SK-N-SH (cell line): ENCODE measurements around the gene MIGA2. TPM values are rescaled to one million over a fixed set of nuclear protein-coding genes. Genes with fewer than 3 reads are reported as not detected.

Experiments
- CTCF ChIA-PET: fragments of 300-600, 350-600 bp; formaldehyde crosslinking; extraction: SDS; loops from one replicate; lab custom pipeline; 2021; lab: Yijun Ruan, JAX
- POLR2A ChIA-PET: fragments of 350-600 bp; sonication (Branson Sonifier 250); formaldehyde crosslinking; extraction: SDS; loops from one replicate; lab custom pipeline; 2020; ENCODE audit warnings: antibody characterized with exemption, inconsistent platforms; lab: Yijun Ruan, JAX
- DNase-seq: peaks from one replicate; pipeline ENCODE4 v3.0.0; 2012
- H2AFZ ChIP-seq: fragments of 200-600 bp; sonication (generic); 2 replicates; pipeline ENCODE4 v1.8.1; 2016; ENCODE audit warnings: antibody characterized with exemption, mild to moderate bottlenecking, low read depth
- H3F3A ChIP-seq: fragments of 200-600 bp; sonication (generic); replicated peaks from 2 replicates; pipeline ENCODE3; 2016; ENCODE audit warnings: antibody characterized with exemption, mild to moderate bottlenecking; ENCODE audit not compliant: insufficient read depth
- H3K27ac ChIP-seq, 2 experiments: fragments of 200-500 bp in 1 of 2; fragments of 200-600 bp in 1 of 2; sonication (Bioruptor generic) in 1 of 2; sonication (generic), shearing (Covaris generic) in 1 of 2; 2 replicates each; pipeline versions ENCODE4 v1.5.1 to v1.6.1; 2014 to 2016; ENCODE audit warnings: low read depth in 2 of 2, inconsistent platforms in 1 of 2, low read length in 1 of 2, mild to moderate bottlenecking in 1 of 2, mixed read lengths in 1 of 2
- H3K27me3 ChIP-seq: fragments of 200-600 bp; sonication (generic), shearing (Covaris generic); 2 replicates; pipeline ENCODE4 v1.6.1; 2016; ENCODE audit warnings: mixed run types; ENCODE audit not compliant: insufficient read depth
- H3K36me3 ChIP-seq, 2 experiments: fragments of 200-500 bp in 1 of 2; fragments of 200-600 bp in 1 of 2; sonication (Bioruptor generic) in 1 of 2; sonication (generic) in 1 of 2; replicated peaks in 1 of 2; 2 replicates each; pipeline versions ENCODE3 to v1.5.1; 2014 to 2016; ENCODE audit warnings: low read length in 1 of 2, mild to moderate bottlenecking in 1 of 2; ENCODE audit not compliant: insufficient read depth in 2 of 2, control insufficient read depth in 1 of 2
- H3K4me1 ChIP-seq, 2 experiments: fragments of 200-500 bp in 1 of 2; fragments of 200-600 bp in 1 of 2; sonication (Bioruptor generic) in 1 of 2; sonication (generic), shearing (Covaris generic) in 1 of 2; 2 replicates each; pipeline versions ENCODE4 v1.5.1 to v1.6.1; 2014 to 2016; ENCODE audit warnings: low read depth in 1 of 2, low read length in 1 of 2, mixed run types in 1 of 2; ENCODE audit not compliant: insufficient read depth in 2 of 2, control insufficient read depth in 1 of 2
- H3K4me2 ChIP-seq: fragments of 200-600 bp; sonication (generic), shearing (Covaris generic); 2 replicates; pipeline ENCODE4 v1.6.1; 2017; ENCODE audit warnings: mixed run types
- H3K4me3 ChIP-seq, 2 experiments: fragments of 200-500 bp in 1 of 2; fragments of 200-600 bp in 1 of 2; sonication (Bioruptor generic) in 1 of 2; sonication (generic), shearing (Covaris generic) in 1 of 2; 2 replicates each; pipeline versions ENCODE4 v1.5.1 to v1.8.1; 2014 to 2016; ENCODE audit warnings: low read depth in 2 of 2, inconsistent platforms in 1 of 2, low read length in 1 of 2, mild to moderate bottlenecking in 1 of 2, mixed read lengths in 1 of 2, moderate library complexity in 1 of 2
- H3K79me2 ChIP-seq: fragments of 200-600 bp; sonication (generic); 2 replicates; pipeline ENCODE4 v1.8.1; 2017; ENCODE audit warnings: mild to moderate bottlenecking; ENCODE audit not compliant: insufficient read depth
- H3K9ac ChIP-seq: fragments of 200-600 bp; sonication (generic); 2 replicates; pipeline ENCODE4 v1.6.1; 2017; ENCODE audit warnings: mixed run types
- H3K9me2 ChIP-seq: fragments of 200-600 bp; sonication (generic); 2 replicates; pipeline ENCODE4 v1.6.1; 2017; ENCODE audit warnings: mixed run types
- H3K9me3 ChIP-seq: fragments of 200-600 bp; sonication (generic); 2 replicates; pipeline ENCODE4 v1.6.1; 2017; ENCODE audit warnings: mixed run types, mild to moderate bottlenecking, moderate library complexity
- H4K20me1 ChIP-seq: fragments of 200-600 bp; sonication (generic); 2 replicates; pipeline ENCODE4 v1.6.1; 2017; ENCODE audit warnings: mild to moderate bottlenecking, mixed run types; ENCODE audit not compliant: insufficient read depth
- ELF1 ChIP-seq: IDR thresholded peaks from 2 replicates; pipeline ENCODE4 v1.4.0; 2012
- EZH2phosphoT487 ChIP-seq: fragments of 200-600 bp; sonication (generic); IDR thresholded peaks from 2 replicates; pipeline ENCODE4 v1.6.1; 2017; ENCODE audit warnings: low read depth, mixed run types, mild to moderate bottlenecking, antibody characterized with exemption, moderate library complexity, borderline replicate concordance
- FOSL2 ChIP-seq: IDR thresholded peaks from 2 replicates; pipeline ENCODE4 v1.4.0; 2012; ENCODE audit warnings: low read depth, mild to moderate bottlenecking, moderate library complexity, borderline replicate concordance
- FOXJ3 ChIP-seq: sonication (generic); formaldehyde crosslinking; IDR thresholded peaks from 2 replicates; pipeline ENCODE4 v1.5.1; 2020; ENCODE audit warnings: mild to moderate bottlenecking, missing genetic modification reagents
- GATA2 ChIP-seq: sonication (generic); formaldehyde crosslinking; IDR thresholded peaks from 2 replicates; pipeline ENCODE4 v1.5.0; 2020; ENCODE audit warnings: mild to moderate bottlenecking, missing genetic modification reagents
- MEF2A ChIP-seq: IDR thresholded peaks from 2 replicates; pipeline ENCODE4 v1.4.0; 2012; ENCODE audit warnings: low read depth, borderline replicate concordance
- POLR2AphosphoS5 ChIP-seq: IDR thresholded peaks from 2 replicates; pipeline ENCODE4 v1.6.1; 2012; ENCODE audit warnings: low read depth, low read length
- RAD21 ChIP-seq: IDR thresholded peaks from 2 replicates; pipeline ENCODE4 v1.6.1; 2012; ENCODE audit warnings: mild to moderate bottlenecking, low read length
- RCOR1 ChIP-seq: fragments of 150-350 bp; IDR thresholded peaks from 2 replicates; pipeline ENCODE4 v1.6.1; 2017; ENCODE audit warnings: antibody characterized with exemption, low read length
- RFX5 ChIP-seq: IDR thresholded peaks from 2 replicates; pipeline ENCODE4 v1.6.1; 2012; ENCODE audit warnings: mild to moderate bottlenecking, improper control_type of control experiment, low read length
- SIN3A ChIP-seq: IDR thresholded peaks from 2 replicates; pipeline ENCODE4 v1.6.1; 2012; ENCODE audit warnings: low read depth, mild to moderate bottlenecking, low read length, moderate library complexity, borderline replicate concordance
- TAF1 ChIP-seq: IDR thresholded peaks from 2 replicates; pipeline ENCODE4 v1.6.1; 2012; ENCODE audit warnings: low read depth, mild to moderate bottlenecking, low read length, moderate library complexity, borderline replicate concordance
- TEAD4 ChIP-seq: IDR thresholded peaks from 2 replicates; pipeline ENCODE4 v1.4.0; 2012; ENCODE audit warnings: mild to moderate bottlenecking, borderline replicate concordance; ENCODE audit not compliant: insufficient read depth
- YY1 ChIP-seq: IDR thresholded peaks from 2 replicates; pipeline ENCODE4 v1.4.0; 2012; ENCODE audit warnings: low read depth, mild to moderate bottlenecking
- WGBS: methylation state at CpG from one replicate; pipeline ENCODE4 v1.1.6; 2017; ENCODE audit warnings: low lambda C conversion rate; 5-methylcytosine and 5-hydroxymethylcytosine counted together
- polyA plus RNA-seq, 3 experiments: library from polyadenylated mRNA; depleted of rRNA; stranded (reverse); fragments of >200 nt; gene quantifications; 2 replicates each; pipeline ENCODE4 v1.2.3, GENCODE V29; 2012
- TF ChIP-seq, protein P1 (sequence below): IDR thresholded peaks from 2 replicates; pipeline ENCODE4 v1.4.0; 2012; ENCODE audit warnings: low read depth, borderline replicate concordance
- TF ChIP-seq, protein P2 (sequence below): IDR thresholded peaks from 2 replicates; pipeline ENCODE4 v1.6.1; 2012; ENCODE audit warnings: mild to moderate bottlenecking, low read depth, low read length, moderate library complexity

MIGA2 gene
- polyA plus RNA-seq, 1 of the 3 experiments (the other 2 are of a cell fraction) = 21.2 TPM

DNA sequence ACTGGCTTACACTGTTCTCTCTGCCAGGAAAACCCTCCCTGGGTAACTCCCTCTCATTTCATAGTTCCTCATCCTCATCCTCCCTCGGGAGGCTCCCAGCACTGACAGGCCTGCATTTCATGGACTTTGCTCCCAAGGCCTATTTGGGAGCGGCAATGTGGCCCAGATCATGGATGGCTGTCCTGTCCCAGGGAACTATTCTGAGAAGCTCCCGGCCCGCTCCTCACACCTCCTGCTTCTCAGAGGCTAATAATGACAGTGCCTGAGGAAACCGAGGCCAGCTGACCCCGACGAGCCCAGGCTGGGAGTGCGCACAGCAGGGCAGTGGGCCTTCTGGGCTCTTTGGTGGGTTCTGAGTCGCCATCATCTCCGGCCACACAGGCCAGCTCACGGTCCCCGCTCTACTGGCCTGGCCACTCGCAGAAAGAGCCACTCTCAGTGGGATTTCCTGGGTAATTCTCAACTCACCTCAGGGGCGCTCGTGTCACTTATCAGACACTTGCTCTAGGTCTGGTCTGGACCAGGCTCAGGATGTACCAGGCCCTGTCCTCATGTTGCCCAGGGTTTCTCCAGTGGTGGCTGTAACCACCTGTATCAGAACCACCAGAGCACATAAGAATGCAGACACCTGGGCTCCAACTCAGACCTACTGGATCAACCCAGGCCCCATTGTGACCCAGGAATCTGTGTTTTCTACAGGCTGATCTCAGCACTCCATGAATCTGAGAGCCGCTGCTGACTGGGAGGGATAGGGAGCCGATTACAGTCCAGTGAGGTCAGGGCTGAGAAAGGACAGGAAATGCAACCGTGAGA lies 42.5 kb downstream of the MIGA2 start:
- no peaks in the 10 kb centered on the region for H3K36me3 ChIP-seq
- WGBS = 71% methylated on average over 13 of the region's 18 CpGs
- H3F3A ChIP-seq = no peaks in the 10 kb centered on the region
- H3K27me3 ChIP-seq = no peaks in the 10 kb centered on the region
- no peak overlapping the region for H3K4me3 ChIP-seq
- POLR2A ChIA-PET = no interaction called here
- no peaks in the 10 kb centered on the region for H3K9me3 ChIP-seq
- H4K20me1 ChIP-seq = no peaks in the 10 kb centered on the region
- H3K4me2 ChIP-seq = no peak overlapping the region
- no peak overlapping the region for H2AFZ ChIP-seq
- H3K79me2 ChIP-seq = peaks cover 18% of the 10 kb centered on the region
- DNase-seq = no peak
- no peak overlapping the region for H3K27ac ChIP-seq
- no peak overlapping the region for H3K9ac ChIP-seq
- peaks cover 9 to 21% of the 10 kb centered on the region in 2 experiments; a peak in 2 of 4 replicates for H3K4me1 ChIP-seq
- CTCF ChIA-PET = interaction anchor here (1.0 kb wide), 1 partner anchor 12 kb away, joined by 3 read pairs; no protein-coding TSS in a partner anchor
- no peaks in the 10 kb centered on the region for H3K9me2 ChIP-seq
- TF ChIP-seq RFX5 (no peak), SIN3A (no peak), RAD21 (no peak), FOSL2 (no peak), FOXJ3 (CRISPR knock-in tag) (no peak), GATA2 (CRISPR knock-in tag) (no peak), MEF2A (no peak), YY1 (no peak), TEAD4 (no peak), RCOR1 (no peak), POLR2AphosphoS5 (no peak), ELF1 (no peak), EZH2phosphoT487 (no peak), TAF1 (no peak)
- TF ChIP-seq, protein P1, sequence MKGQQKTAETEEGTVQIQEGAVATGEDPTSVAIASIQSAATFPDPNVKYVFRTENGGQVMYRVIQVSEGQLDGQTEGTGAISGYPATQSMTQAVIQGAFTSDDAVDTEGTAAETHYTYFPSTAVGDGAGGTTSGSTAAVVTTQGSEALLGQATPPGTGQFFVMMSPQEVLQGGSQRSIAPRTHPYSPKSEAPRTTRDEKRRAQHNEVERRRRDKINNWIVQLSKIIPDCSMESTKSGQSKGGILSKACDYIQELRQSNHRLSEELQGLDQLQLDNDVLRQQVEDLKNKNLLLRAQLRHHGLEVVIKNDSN = no peak
- TF ChIP-seq, protein P2, sequence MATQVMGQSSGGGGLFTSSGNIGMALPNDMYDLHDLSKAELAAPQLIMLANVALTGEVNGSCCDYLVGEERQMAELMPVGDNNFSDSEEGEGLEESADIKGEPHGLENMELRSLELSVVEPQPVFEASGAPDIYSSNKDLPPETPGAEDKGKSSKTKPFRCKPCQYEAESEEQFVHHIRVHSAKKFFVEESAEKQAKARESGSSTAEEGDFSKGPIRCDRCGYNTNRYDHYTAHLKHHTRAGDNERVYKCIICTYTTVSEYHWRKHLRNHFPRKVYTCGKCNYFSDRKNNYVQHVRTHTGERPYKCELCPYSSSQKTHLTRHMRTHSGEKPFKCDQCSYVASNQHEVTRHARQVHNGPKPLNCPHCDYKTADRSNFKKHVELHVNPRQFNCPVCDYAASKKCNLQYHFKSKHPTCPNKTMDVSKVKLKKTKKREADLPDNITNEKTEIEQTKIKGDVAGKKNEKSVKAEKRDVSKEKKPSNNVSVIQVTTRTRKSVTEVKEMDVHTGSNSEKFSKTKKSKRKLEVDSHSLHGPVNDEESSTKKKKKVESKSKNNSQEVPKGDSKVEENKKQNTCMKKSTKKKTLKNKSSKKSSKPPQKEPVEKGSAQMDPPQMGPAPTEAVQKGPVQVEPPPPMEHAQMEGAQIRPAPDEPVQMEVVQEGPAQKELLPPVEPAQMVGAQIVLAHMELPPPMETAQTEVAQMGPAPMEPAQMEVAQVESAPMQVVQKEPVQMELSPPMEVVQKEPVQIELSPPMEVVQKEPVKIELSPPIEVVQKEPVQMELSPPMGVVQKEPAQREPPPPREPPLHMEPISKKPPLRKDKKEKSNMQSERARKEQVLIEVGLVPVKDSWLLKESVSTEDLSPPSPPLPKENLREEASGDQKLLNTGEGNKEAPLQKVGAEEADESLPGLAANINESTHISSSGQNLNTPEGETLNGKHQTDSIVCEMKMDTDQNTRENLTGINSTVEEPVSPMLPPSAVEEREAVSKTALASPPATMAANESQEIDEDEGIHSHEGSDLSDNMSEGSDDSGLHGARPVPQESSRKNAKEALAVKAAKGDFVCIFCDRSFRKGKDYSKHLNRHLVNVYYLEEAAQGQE = no peak
